Pulmonary artery endothelial cell (primary cell): ENCODE measurements around the gene DHX16. TPM values are rescaled to one million over a fixed set of nuclear protein-coding genes. Genes with fewer than 3 reads are reported as not detected.
"Not testable (repeated sequence)": the region's sequence is repeated elsewhere in the genome, so short reads cannot be mapped to it uniquely, and the experiment has no call there.

Experiments
- DNase-seq: peaks from one replicate; pipeline ENCODE4 v3.0.0-alpha.2; 2011; ENCODE audit warnings: low read depth, low spot score
- total RNA-seq: library from RNA; depleted of rRNA; stranded (reverse); fragments of >200 nt; gene quantifications from 2 replicates; pipeline ENCODE4 v1.2.3, GENCODE V29; 2014

DHX16 gene
- total RNA-seq, 1 donor from 2014 or later = 46.9 TPM

- no peak for DNase-seq
These were observed 7.1 kb upstream of the DHX16 start for GRCh38 chr6:30679765-30680535.

GRCh38 chr6:30678964-30679726 is 6.3 kb upstream of the DHX16 start:
- no peak for DNase-seq

- DNase-seq = no peak
These were observed 4.0 kb upstream of the DHX16 start for GRCh38 chr6:30676660-30677285.

- no peak for DNase-seq
These were observed 1.9 kb downstream of the DHX16 start for GRCh38 chr6:30670760-30671527.

- DNase-seq = not testable (repeated sequence)
These were observed 6.5 kb downstream of the DHX16 start for GRCh38 chr6:30666300-30666699.

- no peak for DNase-seq
These were observed 7.6 kb downstream of the DHX16 start for GRCh38 chr6:30664994-30665767.

- DNase-seq = not testable (repeated sequence)
These were observed 14.9 kb downstream of the DHX16 start for GRCh38 chr6:30657922-30658321.

GRCh38 chr6:30657454-30657853 is 15.4 kb downstream of the DHX16 start:
- no peak for DNase-seq

- DNase-seq = no peak
These were observed 16.3 kb downstream of the DHX16 start for GRCh38 chr6:30656513-30656912.

- no peak for DNase-seq
These were observed 17.1 kb downstream of the DHX16 start for GRCh38 chr6:30655743-30656094.

GRCh38 chr6:30654798-30655742 is 17.7 kb downstream of the DHX16 start:
- DNase-seq = no peak

- DNase-seq = no peak
These were observed 21.7 kb downstream of the DHX16 start for GRCh38 chr6:30651143-30651542.

GRCh38 chr6:30647242-30648116 is 25.3 kb downstream of the DHX16 start:
- no peak for DNase-seq

GRCh38 chr6:30646450-30647241 is 26.2 kb downstream of the DHX16 start, which contains the start of gene C6orf136:
C6orf136 (plus strand) TSS chr6:30647133; CDS start chr6:30647232, 99 bp downstream.
- DNase-seq = peak; percentile 66

GRCh38 chr6:30645989-30646388 is 26.8 kb downstream of the DHX16 start:
- no peak for DNase-seq

GRCh38 chr6:30644769-30645168 is 28.0 kb downstream of the DHX16 start:
- DNase-seq = no peak

- DNase-seq = no peak
These were observed 29.1 kb downstream of the DHX16 start for GRCh38 chr6:30643656-30644055.

- DNase-seq = no peak
These were observed 31.8 kb downstream of the DHX16 start for GRCh38 chr6:30641048-30641447.
